Measurements from ENCODE around the gene SORCS1. TPM values are rescaled to one million over a fixed set of nuclear protein-coding genes. Genes with fewer than 3 reads are reported as not detected.

Gene SORCS1
- polyA plus RNA-seq, 1 donor (not counting 4 experiments of a cell fraction or from before 2014, with no cell fraction given) = not detected

DNA sequence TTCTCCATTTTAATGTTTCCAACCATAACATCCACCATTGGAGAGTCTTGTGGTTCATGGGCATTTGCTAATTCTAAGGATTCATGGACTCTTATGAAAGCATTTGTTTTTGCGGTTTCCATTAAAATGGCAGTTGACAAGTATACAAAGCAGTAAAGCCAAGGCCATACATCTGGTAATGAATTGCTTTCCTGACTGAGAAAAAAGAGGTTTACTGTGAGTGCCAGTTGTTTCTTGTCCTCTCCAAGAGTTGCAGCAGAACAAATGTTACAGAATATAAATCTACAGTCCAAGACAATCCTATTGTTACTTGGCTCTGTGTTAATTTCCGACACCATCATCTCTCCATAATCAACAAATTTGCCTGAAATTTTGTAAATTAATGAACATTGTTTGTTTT lies 261.3 kb downstream of the SORCS1 start:
- no peaks in the 10 kb centered on the region for H3K27me3 ChIP-seq (ENCODE audit: control insufficient read depth, extremely low read depth, insufficient read depth, low read length)
- dilution Hi-C loops (cut with MboI; ENCODE audit: extremely low pct_ligation_motif_present, low sequenced_read_pairs) = no loop called here
- no peak for FAIRE-seq

DNA sequence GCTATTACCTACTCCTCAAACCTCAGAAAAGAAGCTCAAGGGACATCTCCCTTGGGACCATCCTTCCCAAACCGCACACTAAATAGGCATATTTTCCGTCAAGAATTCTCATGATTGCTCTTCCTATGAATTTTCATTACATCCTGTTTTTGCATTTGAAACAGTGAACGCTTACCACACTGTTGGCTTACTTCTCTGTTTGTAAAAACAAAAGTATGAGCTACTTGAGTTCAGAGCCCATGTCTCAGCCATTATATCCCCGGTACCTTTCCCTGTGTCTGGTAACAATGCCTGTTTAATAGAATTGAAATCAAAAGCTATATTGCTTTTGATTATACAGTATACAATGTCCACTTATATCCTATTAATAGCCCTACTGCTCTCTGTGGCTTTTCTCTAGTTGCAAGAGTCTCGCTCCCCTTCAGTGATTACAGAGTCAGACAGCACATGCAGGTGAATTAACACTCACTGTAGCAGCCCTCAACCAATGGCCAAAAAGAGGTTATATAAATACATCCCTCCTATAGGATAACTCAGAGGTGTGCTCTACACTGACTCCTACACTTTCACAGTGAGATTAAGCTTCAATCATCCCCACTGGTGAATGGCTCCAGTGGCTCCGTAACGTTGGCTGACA lies 264.4 kb downstream of the SORCS1 start:
- Histone ChIP-seq H3K27me3 (ENCODE audit: control insufficient read depth, extremely low read depth, insufficient read depth, low read length) (no peaks in the 10 kb centered on the region), H3K4me1 (ENCODE audit: control insufficient read depth, extremely low read depth, insufficient read depth, low read length) (no peaks in the 10 kb centered on the region), H3K27ac (ENCODE audit: control insufficient read depth, insufficient read depth, low read length) (no peak overlapping the region), H3K36me3 (ENCODE audit: control insufficient read depth in 2 of 2, extremely low read depth in 1 of 2, insufficient read depth in 2 of 2, low read length in 2 of 2) (no peaks in the 10 kb centered on the region), H3K4me3 (ENCODE audit: control insufficient read depth in 2 of 3, extremely low read depth in 1 of 3, insufficient read depth in 2 of 3, low read depth in 1 of 3, low read length in 3 of 3) (no peak overlapping the region), H4K20me1 (ENCODE audit: control insufficient read depth, extremely low read depth, insufficient read depth, low read length) (no peaks in the 10 kb centered on the region), H3K4me2 (ENCODE audit: control insufficient read depth, extremely low read depth, insufficient read depth, low read depth, low read length) (no peak overlapping the region), H3K9me1 (ENCODE audit: control insufficient read depth, extremely low read depth, insufficient read depth, low read length) (no peaks in the 10 kb centered on the region), H3K9ac (ENCODE audit: control insufficient read depth, extremely low read depth, insufficient read depth, low read length) (no peak overlapping the region), H3K79me2 (ENCODE audit: control insufficient read depth, insufficient read depth, low read length) (no peaks in the 10 kb centered on the region), H2AFZ (ENCODE audit: control insufficient read depth, low read length) (no peak overlapping the region), H3K9me3 (ENCODE audit: control insufficient read depth, low read depth, low read length) (no peaks in the 10 kb centered on the region)
- no peak for TF ChIP-seq EZH2 (IDR thresholded peaks at IDR 0.05; ENCODE audit: low read length)
- TF ChIP-seq, protein P1, sequence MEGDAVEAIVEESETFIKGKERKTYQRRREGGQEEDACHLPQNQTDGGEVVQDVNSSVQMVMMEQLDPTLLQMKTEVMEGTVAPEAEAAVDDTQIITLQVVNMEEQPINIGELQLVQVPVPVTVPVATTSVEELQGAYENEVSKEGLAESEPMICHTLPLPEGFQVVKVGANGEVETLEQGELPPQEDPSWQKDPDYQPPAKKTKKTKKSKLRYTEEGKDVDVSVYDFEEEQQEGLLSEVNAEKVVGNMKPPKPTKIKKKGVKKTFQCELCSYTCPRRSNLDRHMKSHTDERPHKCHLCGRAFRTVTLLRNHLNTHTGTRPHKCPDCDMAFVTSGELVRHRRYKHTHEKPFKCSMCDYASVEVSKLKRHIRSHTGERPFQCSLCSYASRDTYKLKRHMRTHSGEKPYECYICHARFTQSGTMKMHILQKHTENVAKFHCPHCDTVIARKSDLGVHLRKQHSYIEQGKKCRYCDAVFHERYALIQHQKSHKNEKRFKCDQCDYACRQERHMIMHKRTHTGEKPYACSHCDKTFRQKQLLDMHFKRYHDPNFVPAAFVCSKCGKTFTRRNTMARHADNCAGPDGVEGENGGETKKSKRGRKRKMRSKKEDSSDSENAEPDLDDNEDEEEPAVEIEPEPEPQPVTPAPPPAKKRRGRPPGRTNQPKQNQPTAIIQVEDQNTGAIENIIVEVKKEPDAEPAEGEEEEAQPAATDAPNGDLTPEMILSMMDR (optimal IDR thresholded peaks at IDR 0.05 in 1 of 3, IDR thresholded peaks at IDR 0.05 in 1 of 3, conservative IDR thresholded peaks at IDR 0.05 in 1 of 3; ENCODE audit: extremely low read depth in 1 of 3, insufficient read depth in 2 of 3, low read length in 3 of 3) = no peak
- FAIRE-seq (no peak), DNase-seq (ENCODE audit: low read depth, low spot score) (no peak)
- dilution Hi-C loops (cut with MboI; ENCODE audit: extremely low pct_ligation_motif_present, low sequenced_read_pairs) = no loop called here

More for the DNA sequence above, 261.3 kb downstream of the SORCS1 start:
- no peak overlapping the region for H3K27ac ChIP-seq (ENCODE audit: control insufficient read depth, insufficient read depth, low read length)
- H3K4me1 ChIP-seq (ENCODE audit: control insufficient read depth, extremely low read depth, insufficient read depth, low read length) = no peaks in the 10 kb centered on the region
- TF ChIP-seq EZH2 (IDR thresholded peaks at IDR 0.05; ENCODE audit: low read length) = no peak
- TF ChIP-seq, protein P1 (optimal IDR thresholded peaks at IDR 0.05 in 1 of 3, IDR thresholded peaks at IDR 0.05 in 1 of 3, conservative IDR thresholded peaks at IDR 0.05 in 1 of 3; ENCODE audit: extremely low read depth in 1 of 3, insufficient read depth in 2 of 3, low read length in 3 of 3) = no peak
- no peak overlapping the region for H3K9ac ChIP-seq (ENCODE audit: control insufficient read depth, extremely low read depth, insufficient read depth, low read length)
- DNase-seq (ENCODE audit: low read depth, low spot score) = no peak
- H3K36me3 ChIP-seq (ENCODE audit: control insufficient read depth in 2 of 2, extremely low read depth in 1 of 2, insufficient read depth in 2 of 2, low read length in 2 of 2) = no peaks in the 10 kb centered on the region
- H4K20me1 ChIP-seq (ENCODE audit: control insufficient read depth, extremely low read depth, insufficient read depth, low read length) = no peaks in the 10 kb centered on the region
- no peaks in the 10 kb centered on the region for H3K9me3 ChIP-seq (ENCODE audit: control insufficient read depth, low read depth, low read length)
- H3K9me1 ChIP-seq (ENCODE audit: control insufficient read depth, extremely low read depth, insufficient read depth, low read length) = no peaks in the 10 kb centered on the region
- H3K79me2 ChIP-seq (ENCODE audit: control insufficient read depth, insufficient read depth, low read length) = no peaks in the 10 kb centered on the region
- no peak overlapping the region for H3K4me3 ChIP-seq (ENCODE audit: control insufficient read depth in 2 of 3, extremely low read depth in 1 of 3, insufficient read depth in 2 of 3, low read depth in 1 of 3, low read length in 3 of 3)
- H2AFZ ChIP-seq (ENCODE audit: control insufficient read depth, low read length) = no peak overlapping the region
- H3K4me2 ChIP-seq (ENCODE audit: control insufficient read depth, extremely low read depth, insufficient read depth, low read depth, low read length) = no peak overlapping the region

Data from keratinocyte (primary cell).